Measurements from ENCODE around the gene TTC24. TPM values are rescaled to one million over a fixed set of nuclear protein-coding genes. Genes with fewer than 3 reads are reported as not detected.
"Not testable (repeated sequence)": the region's sequence is repeated elsewhere in the genome, so short reads cannot be mapped to it uniquely, and the experiment has no call there.

TTC24 gene
- total RNA-seq, 1 donor from 2014 or later: not detected

DNA sequence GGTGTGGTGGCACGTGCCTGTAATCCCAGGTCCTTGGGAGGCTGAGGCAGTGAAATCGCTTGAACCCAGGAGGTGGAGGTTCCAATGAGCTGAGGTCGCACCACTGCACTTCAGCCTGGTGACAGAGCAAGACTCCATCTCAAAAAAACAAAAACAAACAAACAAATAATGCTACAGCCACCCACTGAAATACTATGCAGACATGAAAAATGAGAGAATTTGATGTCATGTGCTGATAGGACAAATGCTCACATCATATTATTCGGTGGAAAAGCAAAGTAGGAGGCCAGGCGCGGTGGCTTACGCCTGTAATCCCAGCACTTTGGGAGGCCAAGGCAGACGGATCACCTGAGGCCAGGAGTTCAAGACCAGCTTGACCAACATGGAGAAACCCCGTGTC lies 30.5 kb downstream of the TTC24 start:
- not testable (repeated sequence) for ATAC-seq

DNA sequence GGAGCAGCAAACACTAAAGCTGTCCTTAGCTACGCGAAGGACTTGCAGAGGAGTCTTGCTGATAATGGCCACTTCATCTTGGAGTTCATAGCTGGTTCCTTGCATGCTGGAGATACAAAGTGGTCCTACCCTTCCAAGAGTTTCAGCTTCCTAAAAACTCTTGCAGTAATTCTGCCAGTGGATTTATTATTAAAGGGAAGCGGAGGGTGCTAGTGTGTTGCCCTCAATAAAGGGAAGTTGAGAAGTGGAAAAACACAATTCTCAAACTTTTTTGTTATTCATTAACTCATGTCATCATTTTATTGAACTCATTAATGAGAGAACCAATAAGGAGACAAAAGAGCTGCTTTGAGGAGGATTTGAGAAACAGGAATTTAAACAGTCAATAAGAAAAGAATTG lies 33.1 kb downstream of the TTC24 start:
- ATAC-seq: no peak

DNA sequence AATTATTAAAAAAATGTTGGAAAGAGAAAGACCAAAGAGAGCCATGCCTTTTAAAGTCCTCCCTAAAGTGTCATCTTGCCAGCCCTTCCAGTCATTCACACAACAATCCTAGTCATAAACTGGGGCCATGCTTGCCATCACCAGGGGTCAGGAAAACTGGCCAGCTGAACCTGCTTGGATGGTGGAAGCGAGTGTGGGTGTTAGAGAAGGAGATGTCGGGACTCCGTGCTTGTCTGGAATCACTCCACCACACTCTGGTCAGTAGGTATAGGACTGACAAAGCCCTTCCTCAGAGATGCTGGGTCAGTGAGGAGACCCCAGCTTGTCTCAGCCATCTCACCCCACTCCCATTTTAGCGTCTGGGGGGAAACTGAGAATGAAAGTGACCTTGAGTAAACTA lies 36.4 kb downstream of the TTC24 start:
- ATAC-seq: no peak

DNA sequence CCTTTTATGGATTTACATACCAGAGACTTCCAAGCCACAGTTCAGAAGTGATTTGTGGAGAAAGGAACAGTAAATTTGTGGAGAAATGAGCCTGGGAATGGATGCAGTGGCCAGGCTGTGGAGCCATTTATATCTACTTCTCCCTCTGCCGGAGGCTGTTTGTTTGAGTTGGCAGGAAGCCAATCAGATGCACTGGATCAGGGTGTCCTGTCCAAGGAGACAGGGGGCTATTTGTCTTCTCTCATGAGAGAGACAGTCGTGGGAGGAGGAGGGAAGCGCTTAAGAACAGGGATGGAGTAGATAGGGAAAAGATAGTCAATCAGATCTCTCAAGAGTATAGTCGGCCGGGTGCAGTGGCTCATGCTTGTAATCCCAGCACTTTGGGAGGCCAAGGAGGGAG lies 36.9 kb downstream of the TTC24 start:
- ATAC-seq: no peak

DNA sequence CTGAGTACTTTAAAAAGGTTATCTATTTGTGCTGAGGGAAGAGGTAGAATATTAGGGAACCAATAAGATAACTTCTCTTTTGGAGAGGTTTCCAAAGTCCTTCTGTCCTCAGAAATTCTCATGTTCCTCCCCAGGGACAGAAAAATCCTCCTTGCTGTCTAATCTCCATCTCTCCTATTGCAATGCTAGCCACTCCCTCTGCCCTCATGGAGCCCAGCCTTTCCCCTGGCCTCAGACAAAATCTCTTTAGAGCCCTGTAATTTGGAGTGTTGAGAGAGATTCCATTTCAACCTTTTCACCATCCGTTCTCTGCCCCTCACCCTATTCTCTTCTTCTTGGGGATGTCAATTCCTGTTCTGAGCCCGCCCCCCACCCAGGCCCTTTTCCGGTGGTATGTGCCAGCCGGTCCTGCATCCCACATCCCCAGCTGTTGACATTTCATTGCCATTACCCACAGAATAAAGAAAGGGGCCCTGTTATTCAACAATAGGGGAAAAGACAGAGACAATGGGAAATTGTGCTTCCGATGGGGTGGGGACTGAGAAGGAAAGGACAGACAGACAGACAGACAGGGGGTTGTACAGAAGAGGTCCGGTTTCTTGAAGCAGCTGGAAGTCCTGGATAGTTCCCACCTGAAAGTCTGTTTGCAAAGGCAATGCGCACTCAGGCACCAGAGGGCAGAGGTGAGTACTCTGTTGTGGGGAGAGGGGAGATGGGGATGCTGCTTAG lies 39.5 kb downstream of the TTC24 start, which contains the start of gene HAPLN2:
HAPLN2 (plus strand) TSS at position 563 of the 729 bp plus-strand sequence. CDS start 4,076 bp downstream, outside the sequence.
- no peak for ATAC-seq

DNA sequence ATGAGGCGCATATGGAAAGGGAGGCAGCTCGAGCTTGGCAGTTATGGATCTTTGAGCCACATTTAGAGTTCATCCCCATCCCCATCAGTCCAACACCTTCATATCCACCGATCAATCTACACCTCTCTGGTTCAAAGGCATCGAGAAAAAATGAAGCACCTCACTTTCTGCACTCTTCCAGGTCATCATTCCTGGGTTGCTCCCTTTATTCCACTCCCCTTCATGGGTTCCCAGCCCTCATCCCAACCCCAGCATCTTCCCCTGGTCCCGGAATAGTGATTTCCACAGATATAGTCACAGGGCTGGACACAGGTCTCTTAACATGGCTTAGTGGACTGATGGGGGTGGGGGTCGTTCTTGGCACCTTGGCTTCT lies 40.0 kb downstream of the TTC24 start:
- no peak for ATAC-seq

DNA sequence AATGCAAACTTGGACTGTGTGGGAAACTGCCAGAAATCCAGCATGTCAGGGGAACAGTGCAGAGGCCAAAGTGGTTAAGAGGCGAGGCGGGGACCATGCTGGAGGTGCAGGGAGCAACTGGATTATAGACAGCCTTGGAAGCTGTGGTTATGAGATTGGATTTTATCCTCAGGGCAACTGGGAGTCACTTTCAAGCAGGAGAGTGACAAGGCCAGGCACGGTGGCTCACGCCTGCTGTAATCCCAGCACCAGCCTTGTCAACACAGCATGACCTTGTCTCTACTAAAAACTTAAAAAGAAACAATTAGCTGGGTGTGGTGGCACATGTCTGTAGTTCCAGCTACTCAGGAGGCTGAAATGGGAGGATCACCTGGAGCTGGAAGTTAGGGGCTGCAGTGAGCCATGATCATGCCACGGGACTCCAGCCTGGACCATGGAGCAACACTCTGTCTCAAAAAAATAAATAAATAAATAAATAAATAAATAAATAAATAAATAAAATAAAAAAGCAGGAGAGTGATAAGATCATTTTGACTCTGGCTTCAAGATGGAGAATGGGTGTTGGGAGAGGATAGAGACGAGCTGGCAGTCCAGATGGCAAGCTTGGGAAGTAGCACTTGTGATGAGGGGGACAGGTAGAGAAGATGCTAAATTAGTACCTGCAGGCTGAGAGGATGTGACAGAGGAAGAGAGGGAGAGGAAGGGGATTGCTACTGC lies 43.2 kb downstream of the TTC24 start:
- no peak for ATAC-seq

DNA sequence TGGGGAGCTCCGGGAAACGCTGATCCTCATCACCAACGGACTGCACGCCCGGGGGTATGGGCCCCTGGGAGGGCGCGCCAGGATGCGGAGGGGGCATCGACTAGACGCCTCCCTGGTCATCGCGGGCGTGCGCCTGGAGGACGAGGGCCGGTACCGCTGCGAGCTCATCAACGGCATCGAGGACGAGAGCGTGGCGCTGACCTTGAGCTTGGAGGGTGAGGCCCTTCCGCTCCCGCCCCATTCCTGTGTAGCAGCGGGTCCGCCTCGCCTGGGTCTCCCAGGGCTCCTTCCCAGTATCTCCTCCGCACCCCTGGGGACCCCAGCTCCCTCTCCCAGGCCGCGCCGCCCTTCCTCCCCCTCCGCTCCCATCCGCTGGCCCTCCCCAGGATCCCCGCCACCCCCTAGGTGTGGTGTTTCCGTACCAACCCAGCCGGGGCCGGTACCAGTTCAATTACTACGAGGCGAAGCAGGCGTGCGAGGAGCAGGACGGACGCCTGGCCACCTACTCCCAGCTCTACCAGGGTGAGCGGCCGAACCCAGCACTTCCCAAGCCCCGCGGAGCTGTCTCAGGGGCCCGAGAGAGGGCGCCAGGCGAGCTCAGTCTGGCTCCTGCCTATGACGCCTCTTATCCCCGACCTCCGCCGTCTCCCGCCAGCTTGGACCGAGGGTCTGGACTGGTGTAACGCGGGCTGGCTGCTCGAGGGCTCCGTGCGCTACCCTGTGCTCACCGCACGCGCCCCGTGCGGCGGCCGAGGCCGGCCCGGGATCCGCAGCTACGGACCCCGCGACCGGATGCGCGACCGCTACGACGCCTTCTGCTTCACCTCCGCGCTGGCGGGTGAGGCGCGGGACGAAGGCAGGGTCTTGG lies 44.7 kb downstream of the TTC24 start:
- ATAC-seq: peak; percentile 61

DNA sequence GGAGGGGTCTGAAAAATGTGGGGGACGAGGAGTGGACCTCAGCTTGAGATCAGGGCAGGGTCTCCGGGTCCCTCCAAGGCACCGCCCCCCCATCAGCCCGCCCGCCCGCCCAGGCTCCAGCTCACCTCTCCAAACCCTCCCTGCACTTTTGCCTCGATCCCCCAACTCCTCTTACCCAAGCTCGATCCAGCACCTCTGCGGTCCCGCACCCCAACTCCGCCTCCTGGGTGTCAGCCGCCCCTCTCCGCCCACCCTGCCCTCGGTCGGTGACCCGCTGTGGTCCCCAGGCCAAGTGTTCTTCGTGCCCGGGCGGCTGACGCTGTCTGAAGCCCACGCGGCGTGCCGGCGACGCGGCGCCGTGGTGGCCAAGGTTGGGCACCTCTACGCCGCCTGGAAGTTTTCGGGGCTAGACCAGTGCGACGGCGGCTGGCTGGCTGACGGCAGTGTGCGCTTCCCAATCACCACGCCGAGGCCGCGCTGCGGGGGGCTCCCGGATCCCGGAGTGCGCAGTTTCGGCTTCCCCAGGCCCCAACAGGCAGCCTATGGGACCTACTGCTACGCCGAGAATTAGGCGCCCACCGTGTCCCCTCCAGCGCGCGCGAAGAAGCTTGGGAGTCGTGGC lies 45.4 kb downstream of the TTC24 start:
- peak; percentile 11 for ATAC-seq

DNA sequence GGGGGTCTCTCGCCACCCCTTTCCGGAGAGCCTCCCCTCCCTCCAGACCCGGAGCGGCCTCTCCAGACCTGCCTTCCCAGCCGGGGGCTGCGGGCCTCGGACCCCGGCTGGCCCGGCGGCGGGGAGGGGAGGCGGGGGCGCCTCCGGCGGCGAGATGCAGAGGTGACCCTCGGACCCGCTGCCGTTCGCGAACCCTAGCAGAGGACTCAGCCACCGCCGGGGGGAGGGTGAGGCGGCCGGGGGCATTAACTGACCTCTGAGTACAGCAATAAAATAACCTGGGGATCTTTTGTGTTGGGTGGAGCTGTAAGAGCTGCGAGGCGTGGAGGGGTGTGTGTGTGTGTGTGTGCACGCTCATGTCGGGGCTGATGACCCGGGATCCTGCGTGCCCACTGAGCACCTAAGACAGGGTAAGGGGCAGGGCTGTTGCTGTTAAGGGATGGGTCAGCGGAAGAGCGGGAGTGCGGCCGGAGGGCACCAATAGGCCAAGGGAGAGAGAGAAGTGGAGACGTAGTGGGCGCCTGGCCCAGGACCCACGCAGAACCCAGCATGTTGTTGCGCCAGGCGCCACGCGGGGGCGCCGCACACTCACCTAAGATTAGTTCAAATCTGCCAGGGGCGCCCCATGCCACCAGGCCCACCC lies 46.0 kb downstream of the TTC24 start:
- peak; percentile 41 for ATAC-seq

DNA sequence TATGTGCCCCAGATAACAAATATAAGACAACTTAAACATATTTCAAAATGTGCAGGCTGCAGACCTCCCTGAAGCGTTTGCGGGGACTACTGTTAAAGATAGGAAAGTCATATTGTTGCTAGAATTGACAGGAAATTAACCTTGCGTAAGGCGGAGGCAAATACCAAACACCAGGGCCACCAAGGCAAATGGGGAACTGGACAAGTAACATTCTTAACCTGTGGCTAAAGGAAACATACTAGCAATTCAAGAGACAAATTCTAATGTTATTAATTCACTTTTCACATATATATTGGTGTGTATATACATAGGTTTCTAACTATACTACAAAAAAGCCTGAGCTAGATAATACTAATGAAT lies 46.5 kb downstream of the TTC24 start:
- no peak for ATAC-seq

DNA sequence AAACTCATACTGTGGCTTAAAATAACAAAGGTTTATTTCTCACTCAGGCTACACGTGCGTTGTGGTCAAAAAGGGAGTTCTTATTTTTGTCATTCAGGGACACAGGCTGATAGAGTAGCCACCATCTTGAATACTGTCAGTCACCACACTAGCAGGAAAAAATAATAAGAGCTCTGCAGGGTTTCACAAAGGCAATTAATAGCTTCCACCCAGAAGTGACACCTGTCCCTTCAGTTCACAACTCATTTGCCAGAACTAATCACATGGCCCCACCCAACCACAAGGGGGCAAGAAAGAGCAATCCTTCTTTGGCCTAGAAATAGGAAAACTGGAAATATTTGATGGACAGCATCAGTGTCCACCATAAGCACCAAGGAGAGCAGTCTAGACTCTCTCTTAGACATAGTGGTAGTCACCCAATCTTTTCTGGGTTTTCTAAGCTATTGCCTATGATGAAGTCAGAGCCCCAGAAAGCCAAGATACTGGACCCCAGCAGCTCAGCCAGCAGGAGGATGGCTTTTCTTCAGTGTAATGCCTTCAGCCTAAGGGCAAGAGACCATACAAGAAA lies 47.9 kb downstream of the TTC24 start:
- ATAC-seq: peak; percentile 36

DNA sequence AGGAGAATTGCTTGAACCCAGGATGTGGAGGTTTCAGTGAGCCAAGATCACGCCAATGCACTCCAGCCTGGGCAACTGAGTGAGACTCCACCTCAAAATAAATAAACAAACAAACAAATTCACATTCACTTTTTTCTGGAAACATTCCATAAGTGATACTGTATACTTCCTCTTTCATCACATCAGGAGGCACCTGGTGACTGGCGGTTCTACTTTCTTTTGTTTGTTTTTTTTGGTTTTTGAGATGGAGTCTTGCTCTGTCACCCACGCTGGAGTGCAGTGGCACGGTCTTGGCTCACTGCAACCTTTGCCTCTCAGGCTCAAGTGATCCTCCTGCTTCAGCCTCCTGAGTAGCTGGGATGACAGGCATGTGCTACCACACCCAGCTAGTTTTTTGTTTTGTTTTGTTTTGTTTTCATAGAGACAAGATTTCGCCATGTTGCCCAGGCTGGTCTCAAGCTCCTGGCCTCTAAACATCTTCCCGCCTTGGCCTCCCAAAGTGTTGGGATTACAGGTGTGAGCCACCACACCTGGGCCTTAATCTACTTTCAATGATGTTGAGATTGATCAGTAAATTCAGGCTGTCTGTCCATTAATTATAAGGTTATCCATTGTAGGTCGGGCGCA lies 50.4 kb downstream of the TTC24 start:
- ATAC-seq: no peak

DNA sequence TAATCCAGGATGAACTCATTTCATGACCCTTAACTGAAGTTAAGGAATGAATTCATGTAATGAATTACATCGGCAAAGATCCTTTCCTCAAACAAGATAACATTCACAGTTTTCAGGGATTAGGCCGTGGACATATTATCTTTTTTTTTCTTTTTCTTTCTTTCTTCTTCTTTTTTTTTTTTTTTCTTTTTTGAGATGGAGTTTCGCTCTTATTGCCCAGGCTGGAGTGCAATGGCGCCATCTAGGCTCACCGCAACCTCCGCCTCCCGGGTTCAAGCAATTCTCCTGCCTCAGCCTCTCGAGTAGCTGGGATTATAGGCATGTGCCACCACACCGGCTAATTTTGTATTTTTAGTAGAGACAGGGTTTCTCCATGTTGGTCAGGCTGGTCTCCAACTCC lies 51.6 kb downstream of the TTC24 start:
- ATAC-seq: not testable (repeated sequence)

DNA sequence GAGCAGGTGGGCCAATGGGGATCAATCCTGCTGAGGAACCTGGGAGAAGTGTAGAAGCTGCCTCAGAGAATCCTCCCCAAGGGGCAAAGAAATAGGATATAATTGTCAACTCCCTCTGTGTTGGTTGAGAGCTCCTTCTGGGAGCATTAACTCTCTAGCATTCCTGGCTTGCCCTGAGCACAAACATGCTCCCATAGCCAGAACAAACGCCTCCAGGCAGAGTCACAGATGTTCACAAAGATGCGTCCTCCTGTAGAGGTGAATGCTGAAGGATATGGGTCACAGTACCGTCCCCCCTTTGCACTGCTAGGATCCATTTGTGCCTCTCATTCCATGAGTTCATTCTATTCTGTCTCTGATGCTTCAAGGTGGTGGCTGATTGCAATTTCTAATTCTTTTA lies 52.8 kb downstream of the TTC24 start:
- ATAC-seq: no peak

Other genes starting within 250 kb of the TTC24 start
- 178 TPM for gene CCT3, start 241.4 kb upstream of the TTC24 start, total RNA-seq
- gene TSACC, start 241.2 kb upstream of the TTC24 start, total RNA-seq: 0.80 TPM
- gene RHBG, start 210.5 kb upstream of the TTC24 start, total RNA-seq: 1.7 TPM
- 15.0 TPM for gene MEF2D, start 78.9 kb upstream of the TTC24 start, total RNA-seq
- gene IQGAP3, start 7.2 kb upstream of the TTC24 start, total RNA-seq: 11.8 TPM
- 80.4 TPM for gene NAXE, start 12.1 kb downstream of the TTC24 start, total RNA-seq
- 20.3 TPM for gene GPATCH4, start 21.8 kb downstream of the TTC24 start, total RNA-seq
- not detected for gene HAPLN2, start 39.7 kb downstream of the TTC24 start, total RNA-seq
- gene BCAN, start 62.4 kb downstream of the TTC24 start, total RNA-seq: not detected
- gene NES, start 97.7 kb downstream of the TTC24 start, total RNA-seq: 3.0 TPM
- gene CRABP2, start 125.9 kb downstream of the TTC24 start, total RNA-seq: 1,373 TPM
- gene METTL25B, start 148.7 kb downstream of the TTC24 start, total RNA-seq: 23.5 TPM
- 27.5 TPM for gene ISG20L2, start 149.0 kb downstream of the TTC24 start, total RNA-seq
- gene MRPL24, start 161.4 kb downstream of the TTC24 start, total RNA-seq: 67.4 TPM
- gene HDGF, start 172.0 kb downstream of the TTC24 start, total RNA-seq: 205 TPM
- 61.1 TPM for gene PRCC, start 187.8 kb downstream of the TTC24 start, total RNA-seq
- gene SH2D2A, start 237.1 kb downstream of the TTC24 start, total RNA-seq: 1.4 TPM

Measured in esophagus mucosa (tissue), 1 donor.